HG02852 (cell line): ENCODE measurements around the gene PRRG4.
A peak's percentile ranks its signal among the peaks of the same experiment; 100 is the strongest.
"Not testable (repeated sequence)": the region's sequence is repeated elsewhere in the genome, so short reads cannot be mapped to it uniquely, and the experiment has no call there.

Source experiments
- ATAC-seq: cut with Tn5 transposase; IDR thresholded peaks from one replicate; pipeline ENCODE4 v1.9.1; 2021; ENCODE audit warnings: mild to moderate bottlenecking, moderate library complexity; ENCODE audit not compliant: unreplicated experiment

Gene PRRG4

GRCh38 chr11:32884770-32885384 lies 55.1 kb downstream of the PRRG4 start:
- no peak for ATAC-seq

- ATAC-seq = no peak
Measured at GRCh38 chr11:32885556-32885955, 55.8 kb downstream of the PRRG4 start.

GRCh38 chr11:32886180-32886579 lies 56.5 kb downstream of the PRRG4 start:
- no peak for ATAC-seq

- not testable (repeated sequence) for ATAC-seq
Measured at GRCh38 chr11:32887707-32888383, 58.1 kb downstream of the PRRG4 start.

- not testable (repeated sequence) for ATAC-seq
Measured at GRCh38 chr11:32888384-32888710, 58.6 kb downstream of the PRRG4 start.

GRCh38 chr11:32888805-32889204 lies 59.1 kb downstream of the PRRG4 start:
- ATAC-seq = no peak

GRCh38 chr11:32890843-32891656 lies 61.3 kb downstream of the PRRG4 start:
- ATAC-seq = no peak

- no peak for ATAC-seq
Measured at GRCh38 chr11:32891657-32892354, 62.1 kb downstream of the PRRG4 start.

GRCh38 chr11:32892355-32893092 lies 62.8 kb downstream of the PRRG4 start, which contains the start of gene QSER1:
Gene QSER1 (plus strand): TSS chr11:32892811. CDS start chr11:32893126, 315 bp downstream.
- peak; percentile 69 for ATAC-seq

GRCh38 chr11:32893093-32893342 lies 63.3 kb downstream of the PRRG4 start:
- no peak for ATAC-seq

- ATAC-seq = peak; percentile 29
Measured at GRCh38 chr11:32893343-32894148, 63.8 kb downstream of the PRRG4 start.

GRCh38 chr11:32894149-32894827 lies 64.6 kb downstream of the PRRG4 start:
- no peak for ATAC-seq

GRCh38 chr11:32894921-32895320 lies 65.2 kb downstream of the PRRG4 start:
- no peak for ATAC-seq

GRCh38 chr11:32895471-32895870 lies 65.7 kb downstream of the PRRG4 start:
- ATAC-seq = no peak

GRCh38 chr11:32897103-32897502 lies 67.4 kb downstream of the PRRG4 start:
- no peak for ATAC-seq

- peak; percentile 76 for ATAC-seq
Measured at GRCh38 chr11:32899438-32899837, 69.7 kb downstream of the PRRG4 start.

- ATAC-seq = no peak
Measured at GRCh38 chr11:32902089-32902665, 72.5 kb downstream of the PRRG4 start.

- no peak for ATAC-seq
Measured at GRCh38 chr11:32905028-32905667, 75.4 kb downstream of the PRRG4 start.
